ENCODE measurements around the gene NFS1.
"Not testable (repeated sequence)": the region's sequence is repeated elsewhere in the genome, so short reads cannot be mapped to it uniquely, and the experiment has no call there.

Gene NFS1

DNA sequence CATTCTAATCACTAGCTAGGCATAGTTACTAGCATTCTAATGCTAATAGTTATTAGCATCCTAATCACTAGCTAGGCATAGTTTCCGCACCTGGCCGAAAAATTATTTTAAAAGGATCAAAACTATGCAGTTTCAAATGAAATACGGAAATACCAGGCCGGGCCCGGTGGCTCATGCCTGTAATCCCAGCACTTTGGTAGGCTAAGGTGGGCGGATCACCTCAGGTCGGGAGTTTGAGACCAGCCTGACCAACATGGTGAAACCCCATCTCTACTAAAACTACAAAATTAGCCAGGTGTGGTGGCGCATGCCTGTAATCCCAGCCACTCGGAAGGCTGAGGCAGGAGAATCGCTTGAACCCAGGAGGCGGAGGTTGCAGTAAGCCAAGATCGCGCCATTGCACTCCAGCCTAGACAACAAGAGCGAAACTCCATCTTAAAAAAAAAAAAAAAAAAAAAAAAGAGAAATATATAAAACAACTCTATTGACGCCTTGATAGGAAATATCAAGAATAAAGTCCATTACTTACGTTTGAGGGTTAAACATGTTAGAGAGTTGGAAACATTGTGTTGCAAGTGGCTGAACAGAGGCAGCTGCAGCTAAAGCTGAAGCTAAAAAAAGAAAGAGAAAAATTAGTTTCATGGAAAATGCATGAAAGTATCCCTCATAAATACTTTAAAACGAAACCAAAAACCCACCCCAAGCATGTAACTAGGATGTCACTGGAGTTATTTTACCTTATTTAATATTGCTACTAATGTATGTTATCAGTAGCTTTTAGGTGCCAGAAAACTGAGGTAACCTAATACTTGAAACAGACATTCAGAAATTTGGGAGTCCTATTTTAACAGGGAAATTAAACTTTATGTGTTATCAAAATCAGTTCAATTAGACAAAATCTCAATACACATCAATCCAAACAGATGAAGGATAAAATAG, 7.7 kb upstream of the NFS1 start:
- DNase-seq, result not testable (repeated sequence)

DNA sequence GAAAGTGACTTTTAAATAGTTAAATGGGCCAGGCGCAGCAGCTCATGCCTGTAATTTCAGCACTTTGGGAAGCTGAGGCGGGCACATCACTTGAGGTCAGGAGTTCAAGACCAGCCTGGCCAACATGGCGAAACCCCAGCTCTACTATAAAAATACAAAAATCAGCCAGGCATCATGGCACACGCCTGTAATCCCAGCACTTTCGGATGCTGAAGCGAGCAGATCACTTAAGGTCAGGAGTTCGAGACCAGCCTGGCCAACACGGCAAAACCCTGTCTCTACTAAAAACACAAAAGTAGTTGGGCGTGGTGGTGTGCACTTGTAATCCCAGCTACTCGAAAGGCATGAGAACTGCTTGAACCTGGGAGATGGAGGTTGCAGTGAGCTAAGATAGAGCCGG, 6.7 kb upstream of the NFS1 start:
- DNase-seq, result not testable (repeated sequence)

DNA sequence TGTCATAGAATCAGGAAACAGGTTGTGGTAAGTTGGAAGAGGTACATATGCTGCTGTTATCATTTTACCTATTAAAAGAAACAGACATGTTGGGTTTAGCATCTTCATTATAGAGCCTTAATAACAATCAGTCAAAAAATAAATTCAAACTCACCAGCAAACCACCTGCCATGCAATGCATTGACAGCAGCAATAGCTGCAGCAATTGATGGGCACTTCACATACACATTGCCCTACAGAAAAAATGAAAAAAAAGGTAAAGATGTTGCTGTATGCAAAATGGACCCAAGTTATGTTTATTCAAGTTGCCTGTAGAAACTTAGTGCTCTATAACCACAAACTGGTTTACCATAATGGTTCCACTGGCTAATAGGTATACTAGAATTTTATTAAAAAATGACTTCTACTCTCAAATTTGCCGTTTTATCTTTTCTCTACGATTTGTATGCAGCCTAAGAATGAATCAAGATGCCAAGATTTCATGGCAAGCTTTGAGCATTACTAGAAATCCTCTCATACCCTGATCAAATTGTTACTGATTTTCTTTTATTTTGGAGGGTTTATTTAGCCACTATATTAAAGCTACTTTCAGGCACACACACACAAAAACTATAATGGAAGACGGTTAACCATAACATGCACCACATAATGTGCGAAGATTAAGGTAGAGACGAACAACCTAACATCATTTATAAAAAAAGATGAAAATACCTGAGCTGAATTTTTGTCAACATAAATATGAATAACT, 5.5 kb upstream of the NFS1 start:
- DNase-seq, result no peak

DNA sequence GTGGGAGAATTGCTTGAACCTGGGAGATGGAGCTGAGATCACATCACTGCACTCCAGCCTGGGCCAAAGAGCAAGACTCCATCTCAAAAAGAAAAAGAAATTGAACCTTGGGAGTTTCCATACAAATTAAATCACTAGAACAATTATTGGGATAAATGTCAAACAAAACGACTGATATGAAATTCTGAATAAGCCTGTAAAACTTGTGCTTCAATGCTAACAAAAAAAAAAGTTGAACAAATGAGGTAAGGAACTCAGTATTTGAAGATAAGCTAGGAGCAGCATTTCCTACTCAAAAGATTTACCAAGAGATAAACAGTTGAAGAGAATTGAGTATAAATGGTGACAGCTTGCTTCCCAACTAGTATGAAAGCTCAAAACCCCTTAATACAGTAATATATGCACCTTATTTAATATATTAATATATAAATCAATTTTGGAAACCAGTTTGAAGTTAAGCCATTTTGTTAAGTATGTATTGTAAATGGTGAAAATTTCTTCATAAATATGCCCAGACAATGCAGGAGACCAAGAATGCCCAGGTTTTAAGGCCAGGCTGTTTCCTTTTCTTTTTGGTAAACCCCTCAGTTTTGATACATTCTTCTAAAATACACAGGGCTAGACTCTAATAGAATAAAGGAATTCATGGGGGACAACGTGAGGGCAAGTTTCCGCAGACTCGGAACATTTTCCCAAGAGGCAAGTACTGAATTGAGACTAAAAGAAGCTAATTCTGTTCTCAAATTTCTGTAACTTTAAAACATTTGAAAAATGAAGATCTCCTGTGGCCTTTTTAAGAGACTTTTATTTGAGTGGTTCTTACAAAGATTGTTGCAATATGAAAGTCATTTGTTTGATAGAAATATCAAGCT, 3.9 kb upstream of the NFS1 start:
- no peak for DNase-seq

DNA sequence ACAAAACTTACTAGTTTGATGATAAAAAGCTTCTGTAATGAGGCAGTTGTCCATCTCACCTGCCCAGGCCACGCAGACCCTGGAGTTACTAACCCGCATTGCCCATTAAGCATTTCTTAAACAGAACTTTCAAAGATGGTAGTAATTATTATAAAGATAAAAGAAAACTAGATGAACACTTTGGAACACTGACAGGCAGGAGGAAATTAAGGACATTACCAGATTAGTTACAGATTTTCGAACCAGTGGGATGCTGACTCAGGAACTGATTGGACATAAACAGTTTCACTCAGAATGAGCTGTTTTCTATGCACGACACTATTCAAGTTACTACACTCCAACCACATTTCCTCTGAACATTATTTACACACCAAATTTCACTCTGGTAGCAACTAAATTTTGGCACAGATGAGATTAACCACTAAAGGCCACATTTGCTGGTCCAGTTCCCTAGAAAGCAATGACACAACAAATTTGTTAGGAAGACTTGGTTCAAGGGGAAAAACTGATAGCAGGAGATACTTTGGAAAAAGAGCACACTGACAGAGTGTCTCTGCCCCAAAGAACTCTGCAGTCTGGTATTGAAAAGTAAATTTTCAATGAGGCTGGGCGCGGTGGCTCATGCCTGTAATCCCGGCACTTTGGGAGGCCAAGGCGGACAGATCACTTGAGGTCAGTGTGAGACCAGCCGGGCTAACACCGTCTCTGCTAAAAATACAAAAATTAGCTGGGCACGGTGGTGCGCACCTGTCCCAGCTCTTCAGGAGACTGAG, 3.1 kb upstream of the NFS1 start:
- DNase-seq, result no peak

DNA sequence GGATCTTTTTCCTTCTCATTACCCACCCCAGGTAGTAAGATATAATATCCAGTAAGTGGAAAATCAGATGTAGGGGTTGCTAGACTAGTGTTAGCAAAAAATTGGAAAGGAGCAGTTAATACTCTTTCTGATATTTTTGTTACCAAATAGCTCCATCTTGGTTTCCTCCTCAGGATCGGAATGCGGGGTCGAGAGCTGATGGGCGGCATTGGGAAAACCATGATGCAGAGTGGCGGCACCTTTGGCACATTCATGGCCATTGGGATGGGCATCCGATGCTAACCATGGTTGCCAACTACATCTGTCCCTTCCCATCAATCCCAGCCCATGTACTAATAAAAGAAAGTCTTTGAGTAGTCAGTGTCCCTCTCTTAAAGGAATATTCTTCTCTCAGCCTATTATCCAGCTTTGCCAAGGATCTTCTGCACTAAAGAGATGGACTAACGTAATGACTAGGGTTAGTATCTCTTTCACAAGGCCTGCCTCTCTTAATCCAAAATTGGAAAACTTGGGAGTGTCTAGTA, 1.5 kb upstream of the NFS1 start:
- no peak for DNase-seq

DNA sequence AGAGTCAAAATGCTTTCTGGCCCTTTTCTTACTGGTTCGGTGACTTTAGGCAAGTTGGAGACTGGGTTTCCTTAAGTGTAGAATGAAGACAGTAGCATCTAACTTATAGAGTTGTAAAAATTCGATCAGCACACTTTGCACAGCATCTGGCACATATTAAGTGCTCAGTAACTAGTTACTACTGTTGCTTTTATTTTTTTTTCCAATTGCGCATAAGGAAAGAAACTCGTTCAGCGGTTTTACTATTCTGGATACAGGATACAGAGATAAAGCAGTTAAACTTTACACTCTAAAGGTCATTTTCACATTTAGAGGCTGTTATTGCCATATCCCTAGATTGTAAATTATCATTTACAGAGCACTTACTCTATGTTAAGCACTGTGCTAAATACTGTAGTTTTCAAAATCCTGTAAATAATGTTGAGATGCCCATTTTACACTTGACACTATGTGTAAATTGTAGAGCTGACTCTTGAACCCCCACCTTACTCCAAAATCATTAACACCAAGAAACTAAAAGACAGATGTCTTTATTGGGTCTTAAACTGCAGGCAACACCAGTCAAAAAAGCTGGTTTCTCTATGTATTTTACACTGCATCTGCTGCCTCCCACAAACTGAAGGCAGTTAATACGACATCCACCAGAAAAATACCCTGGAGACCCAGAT, 939 bp upstream of the NFS1 start:
- no peak for DNase-seq

DNA sequence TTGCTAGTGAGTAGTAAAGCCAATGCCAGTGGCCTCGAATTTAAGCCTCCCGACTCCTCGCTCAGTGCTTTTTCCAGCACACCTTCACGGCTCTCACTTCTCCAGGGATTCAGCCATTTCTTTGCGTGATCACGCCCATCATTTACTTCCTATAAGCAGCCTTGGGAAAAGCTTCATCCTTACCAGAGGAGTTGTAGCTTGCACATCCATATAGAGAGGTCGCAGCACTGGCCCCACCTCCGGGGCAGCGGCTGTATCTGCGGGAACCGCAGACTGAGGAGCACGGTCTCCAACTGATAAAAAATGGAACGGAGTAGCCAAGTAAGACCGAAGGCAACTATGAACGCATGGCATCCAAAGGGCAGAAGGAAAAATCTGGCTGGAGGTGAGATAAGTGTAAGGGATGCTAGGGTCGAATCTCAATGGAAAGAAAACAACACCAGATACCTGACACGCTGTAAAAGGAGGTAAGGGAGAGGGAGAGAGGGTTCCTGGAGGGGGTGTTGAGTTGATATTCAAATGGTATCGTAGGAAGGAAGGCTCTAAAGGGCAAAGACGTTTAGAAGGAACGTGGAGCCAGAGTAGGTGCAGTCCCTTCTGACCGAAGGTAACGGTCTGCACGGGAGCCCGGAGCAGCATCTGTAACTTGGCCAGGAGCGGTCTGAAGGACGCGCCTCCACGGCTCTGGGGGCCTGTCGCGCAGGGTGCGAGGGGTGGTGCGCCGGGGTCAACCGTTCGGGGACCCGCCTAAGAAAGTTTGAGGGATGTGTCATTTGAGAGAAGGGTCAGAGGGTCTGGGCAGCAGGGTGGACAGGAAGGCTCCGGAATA, 640 bp downstream of the NFS1 start:
- DNase-seq, result no peak

DNA sequence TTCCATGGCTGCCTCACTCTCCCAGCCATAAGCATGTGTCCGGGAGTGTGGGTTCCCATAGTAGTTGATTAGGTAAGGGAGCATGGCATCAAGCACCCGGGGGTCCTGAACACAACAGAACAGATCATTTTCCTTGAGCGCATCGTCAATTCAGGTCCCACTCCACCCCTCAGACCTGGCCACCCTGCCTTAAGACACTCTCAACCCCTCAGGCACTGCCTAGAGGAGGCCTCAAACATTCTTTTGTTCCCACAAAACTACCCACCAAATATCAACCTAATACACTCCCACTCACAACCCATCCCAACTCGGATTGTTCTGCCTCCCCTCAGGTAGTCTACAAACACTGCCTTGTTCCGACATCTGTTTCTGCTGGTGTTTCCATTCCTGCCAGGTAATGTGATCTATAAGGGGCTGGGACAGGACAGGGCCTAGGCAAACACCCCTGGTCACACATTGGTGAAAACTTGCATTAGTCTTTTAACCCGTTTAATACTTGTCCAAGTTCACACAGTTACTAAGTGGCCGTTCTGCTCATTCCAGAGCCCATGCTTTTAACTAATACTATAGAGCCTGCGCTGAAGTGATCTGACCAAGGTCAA, 1.4 kb downstream of the NFS1 start:
- no peak for DNase-seq

DNA sequence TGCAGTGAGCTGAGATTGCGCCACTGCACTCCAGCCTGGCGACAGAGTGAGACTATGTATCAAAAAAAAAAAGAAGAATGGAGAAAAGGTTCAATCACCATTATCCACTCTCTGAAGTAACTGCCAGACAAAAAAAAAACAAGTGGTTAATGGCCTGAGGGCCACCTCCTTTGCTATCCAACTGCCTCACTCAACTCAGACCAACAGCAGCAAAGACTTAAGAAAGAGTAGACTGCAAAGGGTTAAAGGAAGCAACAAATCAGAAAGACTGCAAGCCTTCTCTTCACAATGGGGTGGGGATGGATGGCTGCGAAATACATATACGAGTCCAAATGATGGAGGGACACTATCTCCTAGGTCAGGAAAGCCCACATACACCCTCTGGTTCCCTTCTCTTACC, 3.2 kb downstream of the NFS1 start:
- no peak for DNase-seq

DNA sequence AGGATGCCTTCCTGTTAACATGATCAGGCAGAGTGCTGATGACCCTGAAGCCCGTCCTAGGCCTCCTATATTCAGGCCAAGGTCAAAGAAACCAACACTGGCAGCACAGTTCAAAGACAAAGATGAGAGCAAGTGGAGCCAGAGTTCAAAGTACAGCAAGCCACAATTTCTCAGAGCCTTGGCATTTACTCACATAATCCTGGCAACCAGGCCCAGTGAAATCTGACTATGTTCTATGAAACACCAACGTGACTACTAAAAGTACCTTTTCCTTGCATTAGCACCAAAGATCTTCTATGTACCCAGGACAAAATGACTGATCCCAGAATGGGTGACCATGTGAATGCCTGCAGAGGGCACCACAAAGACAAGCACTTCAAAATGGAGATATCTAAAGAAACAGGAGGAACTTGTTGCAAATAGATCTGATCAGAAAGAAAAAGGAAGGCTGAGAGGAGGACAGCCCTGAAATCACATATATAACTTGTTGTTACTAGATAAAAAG, 3.9 kb downstream of the NFS1 start:
- no peak for DNase-seq

DNA sequence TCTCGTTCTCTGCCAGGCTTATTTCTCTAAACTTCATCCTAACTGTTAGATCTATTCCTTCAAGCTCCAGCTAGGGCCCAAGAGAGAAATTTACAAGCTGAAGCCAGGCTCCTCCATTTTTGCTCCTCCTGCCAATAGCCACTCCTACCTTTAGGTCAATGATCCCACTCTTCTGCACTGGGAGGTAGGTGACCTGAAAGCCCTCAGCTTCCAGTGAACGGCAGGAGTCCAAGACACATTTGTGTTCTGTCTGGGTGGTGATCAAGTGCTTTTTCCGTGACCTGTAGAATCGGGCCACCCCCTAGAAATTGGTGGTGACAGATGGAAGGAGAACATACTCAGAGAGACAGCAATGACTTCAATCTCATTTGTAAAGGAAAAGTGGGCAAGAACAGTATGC, 8.9 kb downstream of the NFS1 start:
- DNase-seq, result no peak

DNA sequence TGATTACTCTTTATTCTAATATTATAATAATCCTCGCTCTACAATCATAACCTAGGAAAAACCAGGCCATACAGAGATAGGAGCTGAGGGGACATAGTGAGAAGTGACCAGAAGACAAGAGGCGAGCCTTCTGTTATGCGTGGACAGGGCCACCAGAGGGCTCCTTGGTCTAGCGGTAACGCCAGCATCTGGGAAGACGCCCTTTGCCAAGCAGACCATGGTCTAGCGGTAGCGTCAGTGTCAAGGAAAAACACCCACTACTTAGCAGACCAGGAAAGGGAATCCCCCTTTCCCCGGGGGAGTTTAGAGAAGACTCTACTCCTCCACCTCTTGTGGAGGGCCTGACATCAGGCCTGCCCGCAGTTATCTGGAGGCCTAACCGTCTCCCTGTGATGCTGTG, 12.3 kb downstream of the NFS1 start:
- not testable (repeated sequence) for DNase-seq

DNA sequence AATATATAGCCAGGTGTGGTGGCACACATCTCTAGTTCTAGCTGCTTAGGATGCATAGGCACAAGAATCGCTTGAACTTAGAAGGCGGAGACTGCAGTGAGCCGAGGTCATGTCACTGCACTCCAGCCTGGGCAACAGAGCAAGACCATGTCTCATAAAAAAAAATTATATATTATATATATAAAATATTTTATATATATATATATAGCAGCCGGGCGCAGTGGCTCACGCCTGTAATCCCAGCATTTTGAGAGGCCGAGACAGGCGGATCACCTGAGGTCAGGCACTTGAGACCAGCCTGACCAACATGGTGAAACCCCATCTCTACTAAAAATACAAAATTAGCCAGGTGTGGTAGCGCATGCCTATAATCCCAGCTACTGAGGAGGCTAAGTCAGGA, 13.8 kb downstream of the NFS1 start:
- DNase-seq, result not testable (repeated sequence)

DNA sequence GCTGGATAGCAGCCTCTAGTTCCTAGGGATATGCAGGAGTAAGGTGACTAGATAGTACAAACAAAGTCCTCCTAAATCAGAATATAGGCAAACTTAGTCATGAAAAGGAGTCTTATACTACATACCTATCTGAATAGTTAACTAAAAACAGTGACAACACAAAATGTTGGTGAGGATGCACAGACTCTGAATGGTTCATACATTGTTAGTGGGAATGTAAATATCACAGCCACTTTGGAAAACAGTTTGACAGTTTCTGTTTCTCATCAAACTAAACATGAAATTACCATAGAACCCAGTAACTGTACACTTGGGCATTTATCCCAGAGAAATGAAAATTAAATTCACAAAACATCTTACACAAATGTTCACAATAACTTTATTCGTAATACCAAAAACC, 17.2 kb downstream of the NFS1 start:
- no peak for DNase-seq

DNA sequence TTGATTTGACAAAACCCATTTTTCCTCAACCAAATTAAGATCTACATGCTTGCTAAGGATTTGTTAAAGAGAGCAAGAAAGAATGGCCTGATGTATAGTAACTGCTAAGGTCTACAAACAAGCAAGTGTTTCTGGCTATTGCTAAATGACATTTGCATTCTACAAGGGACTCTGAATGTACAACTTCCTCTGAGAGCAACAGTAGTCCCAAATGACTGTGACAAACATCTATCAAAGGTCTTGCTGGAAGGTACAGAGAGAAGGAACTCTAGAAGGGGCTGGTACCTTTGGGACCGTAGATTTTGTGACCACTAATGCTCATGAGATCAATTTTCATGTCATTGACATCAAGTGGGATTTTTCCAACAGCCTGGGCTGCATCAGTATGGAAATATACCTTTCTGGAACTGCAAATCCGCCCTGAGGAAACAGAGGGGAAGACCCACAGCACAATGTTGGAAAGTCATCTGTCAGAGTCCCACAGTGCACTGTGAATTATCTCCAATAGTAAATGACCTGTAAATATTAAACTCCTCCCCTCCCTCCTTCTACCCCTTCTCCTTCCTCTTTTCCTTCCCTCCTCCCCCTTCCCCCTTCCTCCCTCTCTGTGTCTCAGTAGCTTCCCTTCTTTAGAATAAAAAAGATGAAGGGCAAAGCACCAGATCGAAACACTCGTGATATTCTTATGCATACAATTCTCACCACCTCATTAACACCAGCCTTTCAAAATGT, 18.5 kb downstream of the NFS1 start:
- no peak for DNase-seq

DNA sequence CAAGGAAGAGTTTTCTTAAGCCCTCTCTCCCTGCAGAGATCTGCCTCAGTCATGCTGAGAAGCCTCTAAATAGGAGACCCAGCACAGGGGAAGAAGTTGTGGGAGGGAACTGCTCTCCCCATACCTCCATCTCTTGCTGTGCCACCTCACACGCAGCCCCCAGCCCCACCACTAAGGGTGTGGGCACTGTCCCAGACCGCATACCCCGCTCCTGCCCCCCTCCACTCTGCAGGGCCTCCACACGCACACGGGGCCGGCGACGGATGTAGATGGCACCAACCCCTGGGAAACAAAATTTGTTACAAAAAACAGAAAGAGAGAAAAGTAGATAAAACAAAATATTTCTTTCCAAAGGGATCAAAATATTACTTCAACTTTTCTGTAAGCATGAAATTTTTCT, 24.2 kb downstream of the NFS1 start:
- no peak for DNase-seq

DNA sequence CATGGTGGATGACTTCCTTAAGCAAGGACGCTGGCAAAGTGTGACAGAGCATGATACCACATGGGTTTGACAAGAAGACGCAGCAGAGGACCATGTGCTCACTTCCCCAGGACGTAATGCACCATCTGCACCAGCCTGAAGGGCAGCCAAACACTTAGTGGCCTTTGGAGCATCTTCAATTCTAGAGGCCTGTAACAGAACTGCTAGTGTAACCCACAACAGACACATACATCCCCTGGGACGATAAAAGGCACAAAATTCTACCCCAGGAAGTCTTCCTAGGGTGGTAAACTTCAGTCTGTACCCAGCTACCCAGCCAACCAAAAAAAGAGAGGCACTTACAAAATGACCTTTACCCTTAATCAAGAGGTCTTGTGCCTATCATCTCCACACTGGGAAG, 25.3 kb downstream of the NFS1 start:
- DNase-seq, result no peak

DNA sequence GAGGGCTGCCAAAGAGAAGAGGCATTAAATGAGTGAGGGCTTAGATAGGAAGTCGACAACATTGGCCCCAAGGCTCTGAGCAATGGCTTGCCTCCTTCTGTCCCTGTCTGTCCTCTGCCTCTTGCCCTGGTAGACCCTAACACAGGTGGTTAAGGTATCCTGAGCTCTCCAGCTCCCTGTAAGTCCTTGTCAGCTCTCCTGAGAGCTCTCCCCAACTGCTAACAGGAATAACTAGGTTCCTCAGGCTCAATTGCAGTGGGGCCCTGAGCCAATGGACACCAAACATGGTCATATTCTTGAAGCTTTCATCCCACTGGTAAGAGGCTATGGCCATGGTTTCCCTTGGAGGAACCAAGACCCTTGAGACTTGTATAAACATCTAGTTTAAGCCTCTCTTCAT, 29.5 kb downstream of the NFS1 start:
- no peak for DNase-seq
